Measurements from ENCODE around the gene TOMM7.
A peak's percentile ranks its signal among the peaks of the same experiment; 100 is the strongest.
"Not testable (repeated sequence)": the region's sequence is repeated elsewhere in the genome, so short reads cannot be mapped to it uniquely, and the experiment has no call there.

The TOMM7 gene

DNA sequence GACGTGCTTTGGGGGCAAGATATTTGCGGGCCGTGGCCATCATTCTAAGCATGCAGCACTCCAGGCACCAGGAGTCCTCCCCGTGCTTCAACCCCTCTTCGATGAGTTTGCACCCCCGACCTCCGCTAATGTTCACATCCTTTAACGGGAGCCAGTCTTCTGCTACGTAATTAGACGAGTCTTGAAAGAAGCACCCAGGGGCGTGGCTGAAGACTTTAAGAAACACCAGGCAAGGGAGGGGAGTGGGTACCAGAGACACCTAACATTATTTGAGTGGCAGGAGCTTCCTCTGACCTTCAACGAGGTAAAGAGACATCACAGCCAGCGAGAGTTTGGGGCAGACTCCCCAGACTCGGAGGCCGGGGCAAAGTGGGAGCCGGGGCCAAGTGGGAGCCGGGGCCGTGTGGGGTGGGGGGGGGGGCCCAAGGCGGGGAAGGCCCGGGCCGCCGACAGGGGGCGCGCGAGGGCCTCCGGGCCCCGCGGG lies 31.1 kb upstream of the TOMM7 start:
- H3K4me1 ChIP-seq (ENCODE audit: control insufficient read depth, insufficient read depth, low read length): peaks cover 4% of the 10 kb centered on the region
- no peaks in the 10 kb centered on the region for H3K27me3 ChIP-seq (ENCODE audit: control insufficient read depth, insufficient read depth, low read length)
- no CpG with 5 or more reads among the region's 28 CpGs for WGBS (ENCODE audit: insufficient coverage, insufficient read length)
- peaks cover 5% of the 10 kb centered on the region; the same call in 1 of the 2 replicates for H3K36me3 ChIP-seq (ENCODE audit: control insufficient read depth, insufficient read depth, low read length)
- H3K27ac ChIP-seq (ENCODE audit: low read length): no peak overlapping the region
- no peaks in the 10 kb centered on the region for H3K9me3 ChIP-seq (ENCODE audit: control insufficient read depth, insufficient read depth, low read length)
- peak overlapping the region; percentile 20; the same call in 1 of the 2 replicates for H3K4me3 ChIP-seq (ENCODE audit: low read length)
- DNase-seq (ENCODE audit: low read depth, low spot score): no peak

DNA sequence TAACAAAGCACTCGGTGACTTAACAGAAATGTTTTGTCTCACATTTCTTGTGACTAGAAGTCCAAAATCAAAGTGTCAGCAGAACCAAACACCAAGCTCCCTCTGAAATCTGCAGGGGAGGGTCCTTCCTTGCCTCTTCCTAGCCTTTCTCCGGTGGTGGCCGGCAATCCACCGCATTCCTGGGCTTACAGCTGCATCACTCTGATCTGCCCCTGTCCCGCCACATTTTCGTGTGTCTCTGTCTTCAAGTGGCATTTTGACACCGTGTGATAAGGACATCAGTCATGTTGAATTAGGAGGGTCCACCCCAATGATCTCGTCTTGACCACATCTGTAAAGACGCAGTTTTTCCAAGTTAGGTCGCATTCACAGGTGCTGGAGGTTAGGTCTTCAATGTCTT lies 30.5 kb upstream of the TOMM7 start:
- no peaks in the 10 kb centered on the region for H3K36me3 ChIP-seq (ENCODE audit: control insufficient read depth, insufficient read depth, low read length)
- peaks cover 4% of the 10 kb centered on the region for H3K4me1 ChIP-seq (ENCODE audit: control insufficient read depth, insufficient read depth, low read length)
- H3K9me3 ChIP-seq (ENCODE audit: control insufficient read depth, insufficient read depth, low read length): no peaks in the 10 kb centered on the region
- no peak overlapping the region for H3K27ac ChIP-seq (ENCODE audit: low read length)
- WGBS (ENCODE audit: insufficient coverage, insufficient read length): no CpG with 5 or more reads among the region's 10 CpGs
- no peak overlapping the region for H3K4me3 ChIP-seq (ENCODE audit: low read length)
- DNase-seq (ENCODE audit: low read depth, low spot score): no peak
- no peaks in the 10 kb centered on the region for H3K27me3 ChIP-seq (ENCODE audit: control insufficient read depth, insufficient read depth, low read length)

DNA sequence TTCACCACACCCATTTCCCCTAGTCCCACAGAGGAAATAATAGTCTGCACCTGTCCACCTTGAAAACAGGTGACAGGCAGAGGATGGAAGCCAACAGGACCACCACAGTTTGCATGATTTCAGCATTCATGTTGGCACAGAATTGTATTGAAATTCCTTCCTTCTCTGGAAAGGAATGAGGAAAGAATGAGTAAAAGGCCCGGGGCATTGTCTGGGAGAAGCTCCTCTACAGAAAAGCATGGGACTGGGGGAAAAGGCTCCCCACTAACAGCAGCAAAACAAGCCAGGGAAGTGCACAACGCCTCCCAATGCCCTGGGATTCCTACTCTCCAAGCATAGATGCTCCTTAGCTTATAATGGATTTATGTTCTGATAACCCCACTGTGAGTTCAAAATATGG lies 28.5 kb upstream of the TOMM7 start:
- H3K9me3 ChIP-seq (ENCODE audit: control insufficient read depth, insufficient read depth, low read length): no peaks in the 10 kb centered on the region
- H3K27me3 ChIP-seq (ENCODE audit: control insufficient read depth, insufficient read depth, low read length): no peaks in the 10 kb centered on the region
- DNase-seq (ENCODE audit: low read depth, low spot score): no peak
- H3K36me3 ChIP-seq (ENCODE audit: control insufficient read depth, insufficient read depth, low read length): no peaks in the 10 kb centered on the region
- WGBS (ENCODE audit: insufficient coverage, insufficient read length): no CpG with 5 or more reads among the region's 2 CpGs
- peaks cover 4% of the 10 kb centered on the region for H3K4me1 ChIP-seq (ENCODE audit: control insufficient read depth, insufficient read depth, low read length)
- H3K4me3 ChIP-seq (ENCODE audit: low read length): no peak overlapping the region
- H3K27ac ChIP-seq (ENCODE audit: low read length): no peak overlapping the region

DNA sequence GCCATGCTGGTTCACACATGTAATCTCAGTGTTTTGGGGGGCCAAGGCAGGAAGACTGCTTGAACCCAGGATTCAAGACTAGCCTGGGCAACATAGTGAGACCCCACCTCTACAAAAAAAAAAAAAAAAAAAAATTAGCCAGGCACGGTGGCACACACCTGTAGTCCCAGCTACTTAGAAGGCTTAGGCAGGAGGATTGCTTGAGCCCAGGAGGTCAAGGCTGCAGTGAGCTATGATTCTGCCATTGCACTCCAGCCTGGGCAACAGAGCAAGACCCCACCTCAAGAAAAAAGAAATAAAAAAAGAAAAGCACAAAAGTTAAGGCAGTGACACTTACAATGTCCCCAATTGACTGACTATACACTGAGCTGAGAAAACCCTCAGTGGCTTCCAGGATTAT lies 27.7 kb upstream of the TOMM7 start:
- DNase-seq (ENCODE audit: low read depth, low spot score); H3K4me1 ChIP-seq (ENCODE audit: control insufficient read depth, insufficient read depth, low read length); H3K36me3 ChIP-seq (ENCODE audit: control insufficient read depth, insufficient read depth, low read length); H3K27ac ChIP-seq (ENCODE audit: low read length); H3K9me3 ChIP-seq (ENCODE audit: control insufficient read depth, insufficient read depth, low read length); H3K27me3 ChIP-seq (ENCODE audit: control insufficient read depth, insufficient read depth, low read length); H3K4me3 ChIP-seq (ENCODE audit: low read length): not testable (repeated sequence)
- no CpG with 5 or more reads among the region's 1 CpG for WGBS (ENCODE audit: insufficient coverage, insufficient read length)

DNA sequence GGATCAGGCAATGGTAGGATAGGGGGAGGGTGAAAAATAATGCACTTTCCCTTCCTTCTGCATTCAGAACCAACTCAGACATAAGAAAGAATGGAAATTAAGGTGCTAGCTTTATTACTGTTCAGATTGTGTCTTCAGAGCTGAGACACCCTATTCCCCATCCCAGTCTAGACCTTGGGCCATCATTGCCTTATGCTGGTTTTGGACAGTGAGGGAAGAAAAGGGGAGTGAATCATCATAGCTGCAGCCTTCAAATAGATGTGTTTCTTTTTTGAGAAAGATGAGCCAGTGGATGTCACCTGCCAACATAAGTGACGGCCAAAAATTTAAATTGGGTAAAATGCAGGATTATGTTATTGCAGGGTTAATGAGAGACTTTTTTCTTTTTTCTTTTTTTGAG lies 27.0 kb upstream of the TOMM7 start:
- Histone ChIP-seq H3K27ac (ENCODE audit: low read length) (no peak overlapping the region), H3K9me3 (ENCODE audit: control insufficient read depth, insufficient read depth, low read length) (no peaks in the 10 kb centered on the region), H3K27me3 (ENCODE audit: control insufficient read depth, insufficient read depth, low read length) (no peaks in the 10 kb centered on the region), H3K4me3 (ENCODE audit: low read length) (no peak overlapping the region), H3K4me1 (ENCODE audit: control insufficient read depth, insufficient read depth, low read length) (peaks cover 4% of the 10 kb centered on the region), H3K36me3 (ENCODE audit: control insufficient read depth, insufficient read depth, low read length) (no peaks in the 10 kb centered on the region)
- WGBS (ENCODE audit: insufficient coverage, insufficient read length): no CpG with 5 or more reads among the region's 1 CpG
- no peak for DNase-seq (ENCODE audit: low read depth, low spot score)

DNA sequence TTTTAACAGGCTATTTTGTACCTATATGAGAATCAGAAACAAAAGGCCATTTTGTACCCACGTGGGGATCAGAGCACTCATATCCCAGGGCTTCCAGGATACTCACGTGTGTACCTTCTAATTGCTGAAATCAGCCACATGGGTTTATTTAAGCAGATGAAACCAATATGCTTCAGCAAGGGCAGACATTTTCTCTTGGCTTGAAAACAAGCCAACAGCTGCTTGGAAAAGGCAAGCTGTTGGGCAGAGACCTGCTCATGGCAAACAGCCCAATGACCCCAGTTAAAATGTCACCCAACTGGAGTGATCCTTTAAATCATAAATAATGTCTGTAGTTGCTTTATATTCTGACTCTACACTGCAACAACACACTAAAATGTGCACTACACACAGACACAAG lies 26.5 kb upstream of the TOMM7 start:
- DNase-seq (ENCODE audit: low read depth, low spot score): no peak

DNA sequence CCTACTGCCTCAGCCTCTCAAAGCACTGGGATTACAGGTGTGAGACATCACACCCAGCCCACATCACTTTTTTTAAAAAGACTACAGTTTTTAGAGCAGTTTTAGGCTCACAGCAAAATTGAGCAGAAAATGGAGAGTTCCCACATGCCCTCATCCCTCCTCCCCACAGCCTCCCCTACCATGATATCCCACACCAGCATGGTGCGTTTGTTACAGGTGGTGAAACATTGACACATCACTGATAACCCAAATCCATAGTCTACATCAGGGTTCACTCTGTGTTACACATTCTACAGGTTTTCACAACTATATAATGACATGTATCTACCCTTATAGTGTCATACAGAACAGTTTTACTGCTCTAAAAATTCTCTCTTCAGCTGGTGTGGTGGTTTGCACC lies 24.3 kb upstream of the TOMM7 start:
- DNase-seq (ENCODE audit: low read depth, low spot score): no peak
- H3K36me3 ChIP-seq (ENCODE audit: control insufficient read depth, insufficient read depth, low read length): no peaks in the 10 kb centered on the region
- no CpG with 5 or more reads among the region's 1 CpG for WGBS (ENCODE audit: insufficient coverage, insufficient read length)

More for the DNA sequence above, 26.5 kb upstream of the TOMM7 start:
- Histone ChIP-seq H3K9me3 (ENCODE audit: control insufficient read depth, insufficient read depth, low read length) (no peaks in the 10 kb centered on the region), H3K4me3 (ENCODE audit: low read length) (no peak overlapping the region), H3K4me1 (ENCODE audit: control insufficient read depth, insufficient read depth, low read length) (peaks cover 4% of the 10 kb centered on the region), H3K27me3 (ENCODE audit: control insufficient read depth, insufficient read depth, low read length) (no peaks in the 10 kb centered on the region), H3K27ac (ENCODE audit: low read length) (no peak overlapping the region), H3K36me3 (ENCODE audit: control insufficient read depth, insufficient read depth, low read length) (no peaks in the 10 kb centered on the region)
- WGBS (ENCODE audit: insufficient coverage, insufficient read length): no CpG with 5 or more reads among the region's 2 CpGs

DNA sequence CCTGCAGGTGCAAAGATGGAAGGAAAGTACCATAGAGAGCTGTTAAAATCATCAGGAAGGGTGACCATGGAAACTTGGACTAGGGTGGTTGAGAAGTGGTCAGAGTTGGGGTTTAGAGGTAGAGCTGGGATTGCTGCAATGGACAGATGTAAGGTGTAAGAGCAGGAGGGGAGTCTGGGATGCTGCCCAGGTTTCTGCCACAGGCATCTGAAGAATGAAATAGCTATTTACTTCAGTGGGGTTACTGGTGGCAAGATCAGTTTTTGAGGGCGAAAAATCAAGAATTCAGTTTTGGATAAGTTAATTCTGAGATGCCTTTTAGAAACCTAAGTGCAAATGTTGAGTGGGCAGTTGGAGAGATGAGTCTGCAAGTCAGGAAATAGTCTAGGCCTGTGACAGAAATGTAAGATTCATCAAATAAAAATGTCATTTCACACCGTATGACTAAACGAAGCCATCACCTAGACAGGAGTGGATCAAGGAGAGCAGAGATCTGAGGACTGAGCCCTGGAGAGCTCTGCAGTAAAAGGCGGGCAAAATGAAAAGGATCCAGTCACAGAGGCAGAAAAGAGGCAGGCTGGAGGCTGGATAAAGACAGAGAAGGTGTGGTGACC lies 22.7 kb upstream of the TOMM7 start:
- WGBS (ENCODE audit: insufficient coverage, insufficient read length): no CpG with 5 or more reads among the region's 4 CpGs

More for the DNA sequence above, 24.3 kb upstream of the TOMM7 start:
- Histone ChIP-seq H3K4me1 (ENCODE audit: control insufficient read depth, insufficient read depth, low read length) (no peaks in the 10 kb centered on the region; the same call in 1 of the 2 replicates), H3K4me3 (ENCODE audit: low read length) (no peak overlapping the region), H3K27me3 (ENCODE audit: control insufficient read depth, insufficient read depth, low read length) (no peaks in the 10 kb centered on the region), H3K27ac (ENCODE audit: low read length) (no peak overlapping the region), H3K9me3 (ENCODE audit: control insufficient read depth, insufficient read depth, low read length) (no peaks in the 10 kb centered on the region)

DNA sequence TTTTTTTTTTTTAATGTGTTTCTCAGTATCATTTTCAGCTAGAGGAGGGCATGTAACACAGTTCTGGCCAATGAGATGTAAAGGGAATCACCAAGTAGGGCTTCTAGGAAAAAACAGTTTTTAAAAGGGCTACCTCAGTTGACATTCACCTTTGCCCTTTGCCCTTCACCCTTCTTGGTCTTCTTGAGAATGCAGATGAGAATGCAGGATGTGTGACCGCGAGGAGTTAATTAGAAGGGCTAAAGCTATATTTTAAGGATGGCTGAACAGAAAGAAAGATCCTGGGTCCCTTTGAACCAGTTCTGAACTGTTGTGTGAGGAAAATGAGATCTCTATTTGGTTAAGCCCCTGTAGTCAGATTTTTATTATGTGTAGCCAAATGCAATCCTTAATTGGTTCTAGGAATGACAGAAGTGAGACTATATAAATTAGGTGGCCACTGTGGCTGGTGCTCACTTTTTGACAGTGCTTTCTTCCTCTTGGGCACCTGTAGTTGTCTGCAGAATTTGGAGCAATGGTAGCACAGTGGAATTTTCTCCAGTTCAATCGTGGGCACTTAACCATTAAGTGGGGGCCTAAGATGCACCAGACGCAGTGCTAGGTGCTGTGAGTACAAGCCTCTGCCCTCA lies 21.1 kb upstream of the TOMM7 start:
- H3K4me3 ChIP-seq (ENCODE audit: low read length): no peak overlapping the region
- WGBS (ENCODE audit: insufficient coverage, insufficient read length): no CpG with 5 or more reads among the region's 4 CpGs
- no peaks in the 10 kb centered on the region for H3K27me3 ChIP-seq (ENCODE audit: control insufficient read depth, insufficient read depth, low read length)
- H3K27ac ChIP-seq (ENCODE audit: low read length): no peak overlapping the region
- no peaks in the 10 kb centered on the region for H3K36me3 ChIP-seq (ENCODE audit: control insufficient read depth, insufficient read depth, low read length)
- DNase-seq (ENCODE audit: low read depth, low spot score): no peak
- no peaks in the 10 kb centered on the region; the same call in 1 of the 2 replicates for H3K4me1 ChIP-seq (ENCODE audit: control insufficient read depth, insufficient read depth, low read length)
- no peaks in the 10 kb centered on the region for H3K9me3 ChIP-seq (ENCODE audit: control insufficient read depth, insufficient read depth, low read length)

More for the DNA sequence above, 22.7 kb upstream of the TOMM7 start:
- Histone ChIP-seq H3K36me3 (ENCODE audit: control insufficient read depth, insufficient read depth, low read length) (no peaks in the 10 kb centered on the region), H3K4me1 (ENCODE audit: control insufficient read depth, insufficient read depth, low read length) (no peaks in the 10 kb centered on the region; the same call in 1 of the 2 replicates), H3K27me3 (ENCODE audit: control insufficient read depth, insufficient read depth, low read length) (no peaks in the 10 kb centered on the region), H3K9me3 (ENCODE audit: control insufficient read depth, insufficient read depth, low read length) (no peaks in the 10 kb centered on the region), H3K4me3 (ENCODE audit: low read length) (no peak overlapping the region), H3K27ac (ENCODE audit: low read length) (no peak overlapping the region)
- DNase-seq (ENCODE audit: low read depth, low spot score): no peak

DNA sequence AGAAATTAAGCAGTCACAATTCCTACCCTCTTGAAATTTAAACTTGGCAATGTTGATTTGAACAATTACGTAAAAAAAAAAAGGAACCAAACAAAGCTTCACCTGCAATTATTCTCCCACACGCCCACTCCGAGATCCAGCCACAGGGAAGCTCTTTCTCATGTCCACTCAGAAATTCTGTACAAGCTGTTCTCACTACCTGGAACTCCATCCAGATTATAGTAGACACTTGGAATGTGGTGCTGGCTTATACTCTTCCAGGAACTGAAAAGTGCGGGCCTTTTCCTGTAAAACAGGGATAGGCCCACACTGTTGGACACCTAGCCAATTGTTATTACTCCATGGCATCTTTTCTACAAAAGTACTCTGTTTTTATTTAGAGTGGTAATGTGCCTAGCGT lies 20.3 kb upstream of the TOMM7 start:
- DNase-seq (ENCODE audit: low read depth, low spot score): no peak
- H3K9me3 ChIP-seq (ENCODE audit: control insufficient read depth, insufficient read depth, low read length): no peaks in the 10 kb centered on the region
- H3K27ac ChIP-seq (ENCODE audit: low read length): no peak overlapping the region
- H3K4me3 ChIP-seq (ENCODE audit: low read length): no peak overlapping the region
- no CpG with 5 or more reads among the region's 5 CpGs for WGBS (ENCODE audit: insufficient coverage, insufficient read length)
- no peaks in the 10 kb centered on the region; the same call in 1 of the 2 replicates for H3K4me1 ChIP-seq (ENCODE audit: control insufficient read depth, insufficient read depth, low read length)
- no peaks in the 10 kb centered on the region for H3K36me3 ChIP-seq (ENCODE audit: control insufficient read depth, insufficient read depth, low read length)
- H3K27me3 ChIP-seq (ENCODE audit: control insufficient read depth, insufficient read depth, low read length): no peaks in the 10 kb centered on the region
